HG03521 (cell line): ENCODE measurements around the gene SH2D4B.

Experiments
- ATAC-seq: cut with Tn5 transposase; IDR thresholded peaks from one replicate; pipeline ENCODE4 v1.9.1; 2021; ENCODE audit warnings: mild to moderate bottlenecking, moderate library complexity; ENCODE audit not compliant: unreplicated experiment

Gene SH2D4B

DNA sequence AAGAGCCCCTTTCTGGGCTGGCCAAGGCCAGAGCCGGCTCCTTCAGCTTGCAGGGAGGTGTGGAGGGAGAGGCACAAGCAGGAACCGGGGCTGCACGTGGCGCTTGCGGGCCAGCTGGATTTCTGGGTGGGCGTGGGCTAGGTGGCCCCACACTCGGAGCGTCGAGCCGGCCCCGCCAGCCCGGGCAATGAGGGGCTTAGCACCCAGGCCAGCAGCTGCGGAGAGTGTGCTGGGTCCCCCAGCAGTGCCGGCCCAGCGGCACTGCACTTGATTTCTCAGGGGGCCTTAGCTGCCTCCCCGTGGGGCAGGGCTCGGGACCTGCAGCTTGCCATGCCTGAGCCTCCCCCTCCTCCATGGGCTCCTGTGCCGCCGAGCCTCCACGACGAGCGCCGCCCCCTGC, 48.1 kb downstream of the SH2D4B start:
- ATAC-seq, result no peak

DNA sequence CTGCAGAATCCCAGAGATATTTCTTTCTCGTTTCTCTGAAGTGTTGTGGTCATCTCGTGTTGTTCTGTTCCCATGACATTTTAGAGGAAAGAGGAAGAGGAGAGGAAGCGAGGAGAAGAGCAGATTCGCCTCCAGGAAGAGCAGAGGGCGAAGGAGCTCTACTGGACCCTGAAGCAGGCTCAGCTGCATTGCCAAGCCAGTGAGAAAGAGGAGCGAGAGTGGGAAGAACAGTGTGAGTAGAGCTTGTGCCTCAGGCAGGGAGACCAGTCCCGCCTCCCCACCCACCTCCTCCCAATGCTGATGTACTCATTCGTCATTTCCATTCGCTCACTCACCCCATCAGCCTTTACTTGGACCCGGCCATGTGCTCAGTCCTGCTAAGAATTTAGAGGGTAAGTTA, 50.8 kb downstream of the SH2D4B start:
- no peak for ATAC-seq

DNA sequence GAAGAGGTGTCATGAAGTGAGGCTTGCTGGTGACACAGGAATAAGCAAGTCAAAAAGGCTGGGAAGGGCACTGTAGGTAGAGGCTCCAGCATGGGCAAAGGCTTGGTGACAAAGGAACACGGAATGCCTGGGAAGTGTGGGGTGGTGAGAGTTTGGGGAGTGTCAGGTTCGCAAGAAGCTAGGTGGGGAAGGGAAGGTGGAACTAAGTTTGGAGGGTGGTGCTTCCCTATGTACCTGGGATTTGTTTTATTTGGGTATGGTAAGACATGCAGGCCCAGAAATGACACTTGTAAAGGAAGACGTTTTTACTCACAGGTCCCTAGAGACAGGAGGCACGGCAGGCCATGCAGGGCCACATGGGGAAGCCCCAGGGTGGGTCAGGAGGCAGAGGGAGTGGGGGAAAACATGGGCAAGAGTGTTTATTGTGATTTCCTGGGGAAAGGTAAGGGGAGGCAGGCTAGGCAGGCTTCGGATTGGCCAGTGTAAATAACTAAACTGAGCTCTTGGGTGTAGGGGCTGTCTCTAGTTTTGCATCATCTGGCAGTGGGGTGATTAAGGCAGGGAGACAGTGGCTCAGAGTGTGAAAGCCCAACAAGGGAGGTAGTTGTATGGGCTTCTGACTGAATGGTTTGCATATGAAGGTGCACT, 52.1 kb downstream of the SH2D4B start:
- peak; percentile 80 for ATAC-seq

DNA sequence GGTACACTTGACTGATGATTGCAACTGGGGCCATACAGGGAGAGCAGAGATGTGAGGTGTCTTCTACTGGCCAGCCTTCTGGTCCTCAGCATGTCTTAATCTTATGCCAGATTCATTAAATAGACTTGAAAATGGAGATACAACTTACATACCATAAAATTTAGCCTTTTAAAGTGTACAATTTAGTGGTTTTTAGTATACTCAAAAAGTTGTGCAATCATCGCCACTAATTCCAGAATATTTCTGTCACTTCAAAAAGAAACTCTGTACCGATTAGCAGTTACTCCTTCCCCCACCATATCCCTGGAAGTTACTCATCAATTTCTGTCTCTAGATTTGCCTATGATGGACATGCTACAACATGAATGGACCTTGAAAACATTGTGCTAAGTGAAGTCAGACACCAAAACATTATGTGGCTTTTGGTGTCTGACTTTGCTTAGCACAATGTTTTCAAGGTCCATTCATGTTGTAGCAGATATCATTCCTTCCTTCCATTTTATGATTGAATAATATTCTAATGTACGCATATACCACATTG, 53.0 kb downstream of the SH2D4B start:
- no peak for ATAC-seq

DNA sequence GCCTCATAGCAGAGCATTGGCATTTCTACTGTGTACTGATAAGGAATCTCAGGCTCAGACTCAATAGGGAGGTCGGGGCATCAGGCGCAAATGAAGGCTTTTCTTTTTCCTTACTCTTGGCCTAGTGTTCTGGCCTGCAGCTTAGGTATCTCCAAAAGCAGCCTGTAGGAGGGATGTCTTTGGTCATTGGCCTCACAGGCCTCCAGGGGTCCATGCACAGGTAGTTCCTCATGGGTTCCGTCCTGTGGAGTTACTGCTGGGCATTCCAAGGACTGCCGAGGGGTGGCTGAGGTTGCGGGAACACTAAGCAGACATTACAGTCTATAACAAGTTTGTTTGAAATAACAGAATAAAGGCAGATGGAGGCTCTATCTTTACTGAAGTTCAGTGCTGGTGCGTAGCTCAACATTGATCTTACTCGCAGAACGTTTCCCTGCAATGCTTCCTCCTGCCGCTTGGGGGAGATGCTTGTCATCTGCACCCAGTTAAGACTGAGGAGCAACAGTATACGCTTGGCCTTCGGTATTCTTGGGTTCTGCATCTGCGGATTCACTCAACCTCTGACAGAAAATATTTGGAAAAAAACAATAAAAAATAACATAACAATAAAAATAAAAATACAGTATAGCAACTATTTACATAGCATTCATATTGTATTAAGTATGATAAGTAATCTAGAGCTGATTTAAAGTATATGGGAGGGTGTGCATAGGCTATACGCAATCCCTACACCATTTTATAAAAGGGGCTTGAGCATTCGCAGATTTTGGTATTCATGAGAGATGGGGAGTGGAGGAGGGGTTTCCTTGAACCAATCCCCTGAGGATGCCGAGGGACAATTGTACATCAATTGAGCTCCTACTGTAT, 58.9 kb downstream of the SH2D4B start:
- ATAC-seq, result peak; percentile 39

DNA sequence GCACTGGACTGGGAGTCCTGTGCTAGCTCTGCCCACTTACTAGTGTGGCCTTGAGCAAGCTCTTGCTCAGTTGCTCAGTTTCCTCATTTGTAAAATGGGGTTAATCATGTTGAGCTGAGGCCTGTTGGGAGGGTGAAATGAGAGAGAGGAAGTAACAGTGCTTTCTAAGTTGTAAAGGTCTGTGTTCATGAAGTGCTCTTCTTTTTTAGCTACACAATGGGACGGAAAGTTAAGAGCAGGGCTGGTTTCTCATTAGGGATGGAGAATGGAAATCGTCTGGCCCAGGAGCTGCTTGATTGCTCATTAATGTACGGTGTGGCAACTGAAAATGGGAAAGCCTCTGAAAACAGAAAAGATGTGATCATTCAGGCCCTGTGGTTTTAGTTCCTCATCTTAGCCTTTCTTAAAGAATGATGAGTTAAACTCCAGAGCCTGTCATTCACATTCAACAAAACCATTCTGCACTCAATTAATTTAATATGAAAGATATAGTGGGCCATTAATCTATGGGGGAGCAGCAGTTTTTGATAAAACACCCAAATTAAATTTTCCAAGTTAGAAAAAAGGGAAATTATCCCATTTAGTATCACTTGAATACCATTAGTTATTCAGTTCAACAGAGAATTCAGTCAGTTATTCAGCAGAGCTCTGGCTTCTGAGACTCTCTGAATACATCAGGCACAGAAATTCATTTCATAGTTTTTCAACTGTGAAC, 60.5 kb downstream of the SH2D4B start:
- no peak for ATAC-seq

DNA sequence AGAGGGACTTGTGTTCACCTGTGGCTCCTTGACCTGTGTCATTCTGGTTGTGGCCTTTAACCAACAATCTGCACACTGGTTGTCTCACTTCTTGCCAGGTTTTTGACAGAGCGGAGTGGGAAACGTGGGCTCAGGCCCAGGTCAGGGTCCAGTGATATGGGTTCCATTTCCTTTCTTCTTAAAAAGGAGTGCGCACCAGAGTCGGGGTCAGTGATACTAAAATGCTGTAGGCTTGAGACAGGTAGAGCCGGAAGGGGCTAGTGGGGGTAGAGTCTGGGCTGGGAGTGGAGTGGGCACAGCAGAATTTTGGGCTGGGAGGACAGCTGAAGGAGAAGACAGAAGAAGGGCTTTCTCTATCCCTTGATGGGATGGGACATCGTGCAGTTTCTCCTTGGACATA, 61.2 kb downstream of the SH2D4B start:
- no peak for ATAC-seq

DNA sequence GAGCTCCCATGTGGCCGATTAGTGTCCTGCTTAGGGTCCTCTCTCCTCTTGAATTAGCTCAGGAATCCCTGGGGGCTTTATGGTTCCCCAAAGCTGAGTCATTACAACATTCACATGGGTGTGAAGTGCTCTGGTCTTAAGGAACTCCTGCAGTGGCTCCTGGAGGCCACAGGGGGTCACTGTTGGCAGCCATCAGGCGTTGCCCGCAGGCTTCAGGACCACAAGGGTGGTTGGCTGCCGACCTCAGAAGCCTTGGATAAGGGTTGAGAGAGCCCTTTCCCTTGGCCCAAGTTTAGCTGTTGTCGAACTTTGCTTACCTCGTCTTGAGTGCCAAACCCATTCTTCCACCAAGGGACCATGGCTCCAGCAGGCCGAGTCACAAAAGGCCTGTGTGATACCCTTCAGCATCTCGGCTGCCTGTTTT, 61.7 kb downstream of the SH2D4B start:
- ATAC-seq, result peak; percentile 76

DNA sequence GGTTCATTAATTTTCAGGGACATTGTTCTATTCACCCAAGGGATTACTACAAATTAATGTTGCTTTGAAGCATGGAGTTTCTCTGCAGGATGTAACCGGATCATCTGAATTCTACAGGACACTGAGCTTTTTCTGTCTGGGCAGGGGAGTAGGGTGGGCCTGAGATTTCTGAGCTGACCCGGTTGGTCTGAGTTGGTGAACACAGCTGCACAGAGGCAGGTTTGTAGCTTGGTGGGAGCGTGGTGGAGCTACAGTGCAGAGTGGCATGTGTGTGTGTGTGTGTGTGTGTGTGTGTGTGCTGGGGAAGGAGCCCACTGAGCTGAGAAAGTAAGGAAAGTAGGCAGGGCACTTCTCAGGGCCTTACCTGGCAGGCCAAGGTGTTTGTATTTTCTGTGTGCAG, 62.6 kb downstream of the SH2D4B start:
- ATAC-seq, result no peak

DNA sequence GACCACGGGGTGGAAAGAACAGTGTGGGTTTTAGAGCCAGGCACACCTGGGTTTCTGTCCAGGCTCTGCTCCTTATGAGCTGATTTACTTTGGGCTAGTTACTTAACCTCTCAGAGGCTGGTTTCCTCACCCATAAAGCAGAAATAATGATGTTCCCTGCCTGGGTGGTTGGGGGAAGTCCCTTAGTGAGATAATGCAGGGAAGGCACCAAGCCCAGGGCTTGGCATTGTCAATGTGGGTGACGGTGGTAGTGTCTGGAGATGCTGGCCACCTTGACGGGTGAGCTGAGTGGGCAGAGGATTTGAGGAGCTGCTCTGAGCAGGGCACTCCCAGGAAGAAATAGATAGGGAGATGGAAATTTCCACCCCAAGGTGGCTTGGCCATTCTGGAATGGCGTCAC, 65.2 kb downstream of the SH2D4B start:
- no peak for ATAC-seq

DNA sequence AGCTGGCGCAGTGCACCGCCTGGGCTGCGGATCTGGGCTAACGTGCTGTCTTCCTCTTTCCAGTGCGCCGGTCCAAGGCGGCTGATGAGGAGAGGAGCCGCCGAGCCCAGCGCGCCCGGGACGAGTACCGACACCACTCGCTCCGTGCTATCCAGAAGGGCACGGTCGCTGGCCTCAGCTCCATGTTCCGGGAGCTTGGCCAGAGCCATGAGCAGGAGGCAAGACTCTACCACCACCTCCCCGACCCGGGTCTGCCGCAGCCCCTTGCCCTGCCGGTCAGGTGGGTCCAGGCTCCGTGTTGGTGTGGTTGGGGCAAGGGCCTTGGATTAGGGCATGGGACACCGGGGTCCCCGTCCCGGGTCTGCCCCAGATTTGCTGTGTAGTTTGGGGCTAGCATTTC, 65.8 kb downstream of the SH2D4B start:
- no peak for ATAC-seq

DNA sequence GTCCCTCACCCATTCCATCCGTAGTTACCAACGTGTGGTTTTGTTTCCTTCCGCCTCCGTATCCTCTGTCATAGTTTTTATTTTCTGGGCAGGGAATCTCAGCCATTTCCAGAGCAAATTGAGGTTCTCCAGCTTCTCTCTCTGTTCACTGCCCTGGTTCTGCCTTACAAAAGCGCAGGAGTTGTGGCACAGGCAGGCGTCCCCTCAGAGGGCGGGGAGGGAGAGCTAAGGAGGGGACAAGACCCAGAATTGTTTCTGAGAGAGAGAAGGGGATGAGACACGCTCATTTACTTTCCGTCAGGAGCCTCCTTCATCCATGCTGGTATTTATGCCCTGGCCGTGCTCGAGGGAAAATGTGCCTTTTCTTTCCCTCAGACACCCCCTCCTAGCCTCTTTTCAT, 71.0 kb downstream of the SH2D4B start:
- ATAC-seq, result no peak

DNA sequence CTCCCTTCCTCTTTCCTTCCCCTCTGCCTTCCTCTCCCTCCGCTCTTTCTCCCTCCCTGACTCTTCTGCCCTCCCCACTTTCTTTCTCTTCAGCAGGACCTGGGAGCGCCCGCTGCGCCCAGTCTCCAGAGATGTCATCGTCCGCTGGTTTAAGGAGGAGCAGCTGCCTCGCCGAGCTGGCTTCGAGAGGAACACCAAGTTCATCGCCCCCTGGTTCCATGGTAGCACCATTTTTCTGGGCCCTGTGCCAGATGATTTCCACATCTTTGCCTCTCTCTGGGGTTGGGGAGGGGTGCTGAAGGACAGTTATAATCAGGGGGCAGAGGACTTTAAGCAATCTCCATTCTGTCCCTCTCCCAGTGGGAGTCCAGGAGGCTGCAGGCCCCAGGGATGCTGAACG, 71.6 kb downstream of the SH2D4B start:
- ATAC-seq, result no peak

DNA sequence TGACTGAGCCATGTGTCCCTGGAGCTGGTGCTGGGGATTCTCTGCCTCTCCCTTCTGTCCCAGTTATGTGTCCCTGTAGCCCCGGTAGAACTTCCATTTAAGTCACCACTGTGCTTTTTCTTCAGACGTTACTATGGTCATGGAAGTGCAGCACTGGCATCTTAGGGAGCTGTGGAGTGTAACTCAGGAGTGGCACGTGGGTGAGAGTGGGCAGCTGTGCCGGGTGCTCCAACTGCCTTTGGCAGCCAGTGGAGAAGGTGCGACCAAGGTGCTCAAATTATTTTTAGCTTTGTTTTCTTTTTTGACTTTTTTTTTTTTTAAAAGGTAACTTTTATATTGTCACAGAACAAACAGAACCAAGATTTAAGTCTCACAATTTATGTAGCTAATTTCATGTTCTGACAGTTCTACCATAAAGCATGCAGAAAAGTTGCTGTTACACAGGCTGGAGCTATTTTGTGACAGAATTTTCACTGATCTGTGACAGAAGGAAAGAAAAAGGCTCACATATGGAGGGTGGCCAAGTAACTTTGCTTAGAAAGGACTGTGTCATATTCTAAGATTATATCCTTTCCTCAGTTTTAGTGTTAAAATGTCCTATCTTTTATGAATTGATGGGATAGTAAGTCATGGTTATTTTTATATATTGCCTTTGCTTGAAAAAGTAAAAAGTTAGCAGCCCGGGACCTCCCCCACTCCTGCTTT, 73.9 kb downstream of the SH2D4B start:
- no peak for ATAC-seq

DNA sequence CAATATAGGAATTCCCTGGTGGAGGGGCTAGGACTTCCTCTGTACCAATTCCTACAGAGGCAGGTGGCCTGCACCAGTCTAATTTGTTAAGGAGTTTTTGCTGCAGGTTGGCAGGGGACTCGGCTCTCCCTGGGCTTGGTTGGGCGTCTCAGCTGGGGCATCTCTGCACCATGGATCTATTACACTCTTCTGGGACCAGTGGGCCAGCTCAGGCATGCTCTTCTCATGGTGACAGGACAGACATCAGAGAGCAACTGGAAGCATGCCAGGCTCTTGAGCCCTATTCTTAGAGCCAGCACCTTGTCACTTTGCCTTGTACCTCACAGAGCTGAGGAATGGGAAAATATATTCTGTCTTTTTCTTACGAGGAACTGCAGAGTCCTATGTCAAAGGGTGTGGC, 74.6 kb downstream of the SH2D4B start:
- no peak for ATAC-seq

DNA sequence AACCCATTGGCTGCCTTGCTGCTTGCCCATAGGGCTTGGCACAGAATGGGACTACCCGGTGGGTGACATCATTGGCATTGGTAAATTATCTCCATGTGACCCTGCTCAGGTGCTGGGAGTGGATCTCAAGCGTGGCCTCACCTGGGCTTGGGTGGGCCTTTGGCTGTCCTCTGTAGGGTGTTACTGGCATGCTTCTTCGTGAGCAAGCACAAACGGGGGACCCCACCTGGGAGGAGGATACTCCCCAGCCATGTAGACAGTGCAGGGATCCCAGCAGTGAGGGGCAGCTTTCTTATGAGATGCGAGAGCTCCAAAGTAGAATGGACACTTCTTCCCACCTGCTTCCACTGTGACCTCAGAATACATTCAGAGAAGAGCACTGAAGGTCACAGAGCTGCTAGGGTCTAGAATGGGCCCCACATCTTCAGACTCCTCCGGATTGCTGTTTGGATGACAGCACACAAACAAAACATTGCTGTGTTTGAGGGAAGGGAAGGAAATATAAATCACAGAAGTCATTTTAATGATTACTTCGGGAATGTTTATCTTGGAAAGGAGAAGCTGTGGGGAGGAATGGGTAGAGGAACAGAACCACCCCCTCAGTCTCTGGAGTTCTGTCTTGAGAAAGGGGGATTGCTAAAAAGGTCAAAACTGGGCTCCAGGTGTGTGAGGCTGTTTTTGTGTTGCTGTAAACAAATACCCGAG, 75.9 kb downstream of the SH2D4B start:
- no peak for ATAC-seq

DNA sequence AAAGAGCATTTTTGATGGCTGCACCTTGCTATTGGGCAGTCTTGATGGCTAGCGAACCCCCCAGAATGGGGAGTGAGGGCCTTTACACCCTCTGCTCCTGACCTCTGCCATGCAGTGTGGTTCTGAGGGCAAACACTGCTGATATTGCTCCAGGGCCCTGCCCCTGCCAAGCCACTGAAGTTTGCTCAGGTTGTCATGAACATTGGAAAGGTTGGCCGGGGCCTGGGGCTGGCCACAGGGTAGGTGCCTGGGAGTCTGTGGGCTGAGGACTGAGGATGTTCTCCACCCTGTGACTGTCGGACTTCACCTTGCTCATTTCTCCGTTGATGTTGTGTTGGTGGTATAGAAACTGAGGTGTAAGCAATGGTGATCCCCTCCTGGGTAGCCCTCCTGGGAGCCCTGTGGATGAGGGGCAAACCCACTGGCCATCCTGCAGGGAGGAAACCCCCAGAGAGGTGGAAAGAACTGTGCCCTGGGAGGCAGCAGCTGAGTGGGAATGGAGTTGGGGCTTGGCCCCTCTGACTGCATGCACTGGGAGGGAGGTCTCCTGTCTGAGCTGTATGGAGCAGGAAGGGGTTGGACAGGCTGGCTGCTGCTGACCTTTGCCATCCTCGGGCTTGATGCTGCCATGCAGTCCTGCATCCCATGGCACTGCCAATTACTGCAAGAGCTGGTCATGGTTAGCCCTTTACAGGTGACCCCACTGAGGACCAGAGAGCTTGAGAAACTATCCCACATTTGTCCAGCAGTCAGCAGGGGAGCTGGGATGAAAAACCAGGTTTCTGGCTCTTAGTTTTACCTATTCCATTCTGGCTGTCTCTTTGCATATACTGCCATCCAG, 77.1 kb downstream of the SH2D4B start:
- no peak for ATAC-seq

DNA sequence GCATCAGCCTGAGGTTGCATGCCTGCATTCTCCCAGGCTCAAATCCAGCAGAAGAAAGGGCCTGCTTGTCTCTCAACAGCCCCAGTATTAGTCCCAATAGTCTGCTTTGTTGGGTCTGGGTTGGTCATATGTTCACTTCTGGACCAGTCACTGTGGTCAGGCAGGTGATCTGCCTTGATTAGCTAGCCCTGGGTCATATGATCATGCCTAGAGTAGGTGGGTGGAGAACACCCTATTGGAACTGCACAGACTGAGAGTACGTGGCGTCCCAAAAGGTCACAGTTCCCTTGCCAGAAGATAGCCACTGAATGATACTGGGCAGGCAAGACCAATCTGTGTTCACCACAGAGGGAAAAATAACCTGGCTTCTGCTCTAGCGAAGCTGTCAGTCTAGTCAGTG, 80.1 kb downstream of the SH2D4B start:
- no peak for ATAC-seq

DNA sequence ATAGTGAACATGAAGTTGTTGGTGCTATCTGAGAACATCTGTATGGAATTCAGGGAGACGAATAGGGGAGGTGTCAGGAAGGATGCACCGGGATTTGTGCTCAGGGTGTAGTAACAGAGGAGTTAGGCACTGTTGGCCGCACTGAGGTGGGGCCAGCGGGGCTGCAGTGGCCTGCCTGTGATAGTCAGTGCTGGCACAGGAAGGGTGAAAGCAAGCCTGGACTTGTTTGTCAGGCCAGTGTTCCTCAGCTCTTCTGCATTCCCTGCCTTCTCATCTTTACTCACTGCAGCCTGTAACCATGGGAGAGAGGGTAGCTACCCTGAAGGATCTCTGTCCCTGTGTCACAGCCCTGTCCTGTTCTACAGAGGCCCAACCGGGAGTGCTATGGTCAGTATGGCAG, 81.3 kb downstream of the SH2D4B start:
- no peak for ATAC-seq
